Stimulated activated CD8-positive, alpha-beta memory T cell treated with anti-CD3 and anti-CD28 coated beads, Interleukin-12 subunit alpha, Interleukin-12 subunit beta, amount 100 ng/mL, for 24 hours (primary cell): ENCODE data around the gene GPC5.

Experiments used
- DNase-seq: peaks from one replicate; pipeline ENCODE4 v3.0.0-alpha.2; 2020; ENCODE audit errors: extremely low read depth

The GPC5 gene

DNA sequence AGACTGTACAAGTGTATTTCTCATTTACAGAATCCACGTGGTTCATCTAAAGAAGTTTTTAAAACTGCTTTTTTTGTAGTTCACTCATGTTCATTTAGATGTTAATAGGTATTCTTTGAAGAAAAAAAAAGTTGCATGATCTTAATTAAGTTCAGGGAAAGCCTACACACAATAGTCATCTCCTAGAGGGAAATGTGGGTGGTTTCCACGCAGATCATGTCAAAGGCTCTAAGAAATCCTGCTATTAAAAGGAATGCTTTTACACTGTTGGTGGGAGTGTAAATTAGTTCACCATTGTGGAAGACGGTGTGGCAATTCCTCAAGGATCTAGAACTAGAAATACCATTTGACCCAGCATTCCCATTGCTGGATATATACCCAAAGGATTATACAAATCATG lies 312.3 kb downstream of the GPC5 start:
- no peak for DNase-seq

DNA sequence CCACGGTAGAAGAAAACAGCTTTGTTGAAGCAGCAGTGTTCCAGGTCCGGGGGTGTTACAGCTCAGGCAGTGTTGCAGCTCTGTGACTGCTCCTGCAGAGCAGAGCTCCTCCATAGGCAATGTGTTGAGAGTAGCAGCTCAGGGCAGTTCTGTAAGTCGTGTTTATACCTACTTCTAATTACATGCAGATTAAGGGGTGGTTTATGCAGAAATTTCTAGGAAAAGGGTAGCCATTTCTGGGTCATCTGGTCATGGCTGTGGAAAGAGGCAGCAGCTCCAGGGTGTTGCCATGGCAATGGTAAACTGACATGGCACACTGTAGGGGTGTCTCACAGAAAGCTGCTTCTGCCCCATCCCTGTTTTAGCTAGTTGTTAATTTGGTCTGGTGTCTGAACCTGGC lies 316.4 kb downstream of the GPC5 start:
- no peak for DNase-seq

DNA sequence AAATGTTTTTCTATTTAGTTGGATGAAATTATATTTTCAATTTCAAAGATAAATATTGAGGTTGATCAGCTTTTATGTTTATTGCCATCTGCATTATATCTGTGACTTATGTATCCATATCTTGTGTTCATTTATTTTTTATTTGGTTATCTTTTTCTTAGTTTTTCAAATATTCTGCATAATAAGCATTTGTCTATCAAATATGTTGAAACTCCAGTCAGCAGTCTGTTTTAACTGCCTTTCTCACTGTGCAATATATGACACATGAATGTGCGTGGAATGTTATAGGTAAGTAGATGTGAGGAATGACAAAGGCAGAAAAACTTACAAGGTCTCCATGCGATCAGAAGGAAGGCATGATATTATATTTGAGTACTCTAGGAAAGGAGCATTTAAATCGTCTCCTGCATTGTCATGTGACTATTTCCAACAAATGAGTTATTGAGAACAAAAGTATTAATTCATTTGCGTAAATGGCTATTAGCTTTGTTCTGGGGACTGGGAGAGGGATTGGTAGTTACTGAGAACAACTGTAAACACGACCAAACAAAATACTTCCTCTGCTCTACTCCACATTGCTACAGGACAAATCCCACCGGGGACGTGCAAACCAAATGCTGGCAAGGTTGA lies 318.1 kb downstream of the GPC5 start:
- DNase-seq: no peak

DNA sequence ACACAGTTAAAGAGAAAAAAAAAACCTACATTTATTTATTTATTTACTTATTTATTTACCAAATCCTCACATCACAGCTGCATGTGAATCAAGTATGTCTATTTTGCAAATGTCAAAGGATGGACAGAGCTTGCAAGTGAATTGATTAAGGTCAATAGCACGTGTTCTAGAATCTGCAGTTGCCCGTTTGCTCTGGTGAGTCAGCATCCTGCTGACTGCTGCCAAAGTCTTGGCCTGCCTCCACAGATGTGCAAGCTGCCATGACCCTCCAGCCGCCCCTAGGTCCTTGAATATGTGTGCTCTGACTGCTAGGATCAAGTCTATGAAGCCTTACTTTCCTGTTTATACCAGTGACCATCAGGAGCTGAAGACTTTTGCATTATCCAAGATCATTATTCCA lies 320.6 kb downstream of the GPC5 start:
- DNase-seq: no peak

DNA sequence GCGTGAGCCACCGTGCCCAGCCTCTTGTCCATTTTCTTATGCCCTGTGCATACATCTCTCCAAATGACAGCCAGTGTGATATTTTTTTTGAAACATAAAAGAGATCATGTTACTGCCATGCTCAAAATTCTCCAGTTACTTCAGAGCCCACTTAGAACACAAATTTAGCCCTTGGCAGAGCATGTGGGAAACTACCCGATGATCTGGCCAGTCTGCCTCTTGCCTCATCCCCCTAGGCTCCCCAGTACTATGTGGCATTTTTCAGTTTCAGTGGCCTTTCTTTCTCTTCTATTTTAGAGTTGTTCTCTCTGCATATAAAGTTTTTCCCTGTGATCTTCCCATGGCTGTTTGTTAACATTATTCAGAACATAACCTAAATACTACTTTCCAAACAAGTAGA lies 323.0 kb downstream of the GPC5 start:
- no peak for DNase-seq

DNA sequence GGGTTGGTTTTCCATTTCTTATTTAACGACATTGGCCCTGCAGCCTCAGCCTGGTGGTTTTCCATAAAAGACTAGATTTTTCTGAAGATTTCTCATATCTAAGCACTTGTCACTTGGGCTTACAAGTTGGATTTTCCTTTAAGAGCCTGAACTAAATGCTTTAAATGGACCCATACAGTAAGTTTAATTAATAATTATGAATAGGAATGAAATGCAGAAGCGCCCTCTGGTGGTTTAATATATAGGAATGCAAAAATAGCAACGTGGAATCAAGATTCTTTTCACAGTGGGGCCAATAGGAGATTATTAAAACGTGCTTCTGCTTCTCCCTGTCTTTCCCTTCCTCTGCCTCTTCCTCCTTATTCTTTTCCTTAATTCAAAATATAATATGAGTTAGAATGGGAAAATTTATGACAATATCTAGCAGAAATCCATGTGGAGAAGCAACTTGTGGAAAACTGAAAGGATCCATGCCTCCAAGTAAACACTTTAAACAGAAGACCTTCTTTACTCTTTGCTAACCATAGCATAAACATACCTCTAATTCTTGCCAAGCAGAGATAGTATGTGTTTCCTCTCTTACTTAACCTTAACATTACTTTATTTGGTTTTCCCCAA lies 324.0 kb downstream of the GPC5 start:
- DNase-seq: no peak

DNA sequence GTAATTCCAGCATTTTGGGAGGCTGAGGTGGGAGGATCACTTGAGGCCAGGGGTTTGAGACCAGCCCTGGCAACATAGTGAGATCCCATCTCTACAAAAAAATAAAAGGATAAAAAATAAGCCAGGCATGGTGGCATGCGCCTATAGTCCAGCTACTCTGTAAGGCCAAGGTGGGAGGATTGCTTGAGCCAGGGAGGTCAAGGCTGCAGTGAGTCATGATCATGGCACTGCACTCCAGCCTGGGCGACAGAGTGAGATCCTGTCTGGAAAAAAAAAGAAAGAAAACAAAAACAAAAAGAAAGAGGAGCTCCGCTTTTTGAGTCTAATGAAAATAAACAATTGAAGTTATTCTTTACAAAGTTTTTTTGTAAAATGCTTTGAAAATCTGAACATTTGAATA lies 326.2 kb downstream of the GPC5 start:
- DNase-seq: no peak

DNA sequence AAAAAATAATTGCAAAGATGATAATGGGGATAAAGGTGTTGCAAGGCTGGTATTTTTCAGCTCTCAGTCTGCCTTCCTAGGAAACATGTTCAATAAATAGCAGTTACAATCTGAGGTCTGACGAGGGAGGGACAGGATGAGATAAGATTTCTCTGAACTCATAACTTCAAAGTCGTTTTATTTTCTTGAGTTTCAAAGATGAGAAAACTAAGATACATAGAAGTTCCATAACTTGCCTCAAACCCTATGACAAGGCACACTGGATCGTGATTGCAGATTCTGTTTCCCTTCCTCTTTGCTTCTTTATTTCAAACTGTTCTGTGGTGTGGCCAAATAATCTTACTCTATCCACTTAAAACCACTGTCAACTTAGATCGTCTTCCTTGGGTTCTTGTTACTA lies 327.2 kb downstream of the GPC5 start:
- DNase-seq: no peak

DNA sequence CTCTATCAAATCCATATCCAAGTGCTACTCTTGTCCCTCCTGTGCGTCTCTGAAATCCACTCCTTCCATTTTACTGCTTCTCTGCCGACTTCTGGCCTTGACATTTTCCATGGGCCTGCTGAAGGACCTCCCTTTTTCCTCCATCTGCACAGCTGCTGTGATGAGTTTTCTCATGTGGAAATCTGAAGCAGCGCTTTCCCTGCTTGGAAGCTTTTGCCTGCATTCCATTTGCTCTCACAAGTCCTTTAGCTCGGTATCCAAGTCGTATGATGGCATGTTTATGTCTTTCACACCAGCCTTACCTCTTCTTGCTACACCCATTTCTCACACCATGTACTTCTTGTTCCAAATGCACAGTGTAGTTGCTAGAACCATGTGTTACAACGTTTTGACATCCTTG lies 328.2 kb downstream of the GPC5 start:
- no peak for DNase-seq

DNA sequence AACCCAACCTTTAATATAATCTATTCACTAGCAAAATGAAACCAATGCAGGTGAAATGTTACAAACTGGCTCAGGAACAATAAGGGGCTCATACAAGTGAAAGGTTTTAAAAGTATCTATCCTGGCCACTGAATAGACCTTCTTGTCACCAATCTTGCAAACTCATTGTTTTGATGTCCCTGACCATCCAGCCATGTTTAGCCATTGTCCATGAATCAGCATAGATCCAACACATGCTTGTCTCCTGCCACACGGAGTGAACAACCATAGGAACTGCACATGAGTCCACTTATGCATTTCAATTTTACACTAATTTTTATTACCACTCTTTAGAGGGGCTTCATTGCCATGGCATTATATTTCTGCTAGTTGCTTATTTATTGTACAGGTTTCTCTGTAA lies 331.4 kb downstream of the GPC5 start:
- DNase-seq: no peak

DNA sequence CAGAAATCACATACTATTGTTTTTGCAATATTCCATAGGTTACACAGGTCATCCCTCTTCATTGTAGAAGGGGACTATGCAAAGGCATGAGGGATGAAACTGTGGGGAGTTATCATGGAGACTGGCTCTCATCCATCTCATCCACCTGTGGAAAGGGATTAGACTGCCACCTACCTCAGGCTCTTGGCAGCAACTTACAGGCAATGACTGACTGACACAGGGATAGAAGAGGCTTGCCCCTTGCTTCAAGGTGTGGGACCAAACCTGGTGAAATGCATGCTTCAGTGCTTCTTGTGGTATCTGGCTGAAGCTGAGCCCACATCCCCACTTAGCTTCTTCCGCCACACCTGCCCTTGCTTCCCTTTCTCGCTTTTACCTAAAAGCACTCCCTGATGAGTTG lies 341.3 kb downstream of the GPC5 start:
- DNase-seq: no peak

DNA sequence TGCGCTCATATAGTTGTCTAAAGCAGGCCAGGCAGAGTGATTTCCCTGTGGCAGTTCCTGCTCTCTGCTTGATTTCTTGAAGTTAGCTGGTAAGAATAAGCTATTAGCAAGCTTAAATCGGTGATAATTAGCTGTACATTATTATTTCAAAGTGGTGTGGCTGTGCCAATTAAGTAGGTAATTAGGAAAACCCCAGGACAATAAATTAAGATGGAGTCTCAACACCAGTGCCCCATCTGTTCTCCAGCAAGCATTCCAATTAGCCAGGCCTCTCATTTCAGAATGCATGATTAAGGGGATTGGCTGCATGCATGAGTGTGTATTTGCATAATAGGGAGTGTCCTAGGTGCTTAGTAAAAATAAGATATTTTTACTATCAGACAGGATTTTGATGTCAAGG lies 342.3 kb downstream of the GPC5 start:
- no peak for DNase-seq

DNA sequence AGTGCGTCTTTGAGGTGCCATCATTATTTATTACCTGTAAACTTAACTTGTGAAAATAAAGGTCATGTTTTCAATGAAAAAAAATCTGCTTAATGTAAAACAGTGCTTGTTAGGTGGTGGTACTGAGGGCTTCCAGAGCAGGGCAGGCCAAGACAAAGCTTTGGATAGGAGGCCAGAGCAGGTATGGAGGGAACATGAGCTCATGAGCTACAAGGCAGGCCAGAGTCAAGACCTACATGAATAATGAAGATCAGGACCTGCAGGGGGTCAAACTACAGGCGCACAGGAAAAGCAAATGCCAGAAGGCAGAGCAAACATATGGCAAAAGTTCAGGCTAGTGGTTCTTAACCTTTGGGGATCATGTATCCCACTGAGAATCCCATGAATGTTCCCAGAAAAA lies 343.5 kb downstream of the GPC5 start:
- DNase-seq: no peak

DNA sequence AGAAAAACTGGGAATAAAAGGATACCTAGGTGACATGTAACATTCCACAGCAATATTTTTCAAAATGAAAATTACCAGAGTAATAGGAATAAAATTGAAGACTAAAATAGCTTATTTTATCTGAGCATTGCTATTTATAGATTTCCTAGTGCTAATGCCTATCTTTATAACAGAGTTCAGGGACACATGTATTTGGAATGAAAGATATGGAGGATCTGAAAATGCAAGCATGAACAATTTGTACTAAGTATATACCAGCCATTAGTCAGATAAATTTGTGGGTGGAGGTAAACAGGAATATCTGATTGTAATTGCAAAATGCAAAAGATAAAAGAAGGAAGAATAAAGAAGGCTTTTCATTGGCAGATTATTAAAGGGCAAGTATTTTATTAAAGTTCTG lies 345.9 kb downstream of the GPC5 start:
- DNase-seq: no peak

DNA sequence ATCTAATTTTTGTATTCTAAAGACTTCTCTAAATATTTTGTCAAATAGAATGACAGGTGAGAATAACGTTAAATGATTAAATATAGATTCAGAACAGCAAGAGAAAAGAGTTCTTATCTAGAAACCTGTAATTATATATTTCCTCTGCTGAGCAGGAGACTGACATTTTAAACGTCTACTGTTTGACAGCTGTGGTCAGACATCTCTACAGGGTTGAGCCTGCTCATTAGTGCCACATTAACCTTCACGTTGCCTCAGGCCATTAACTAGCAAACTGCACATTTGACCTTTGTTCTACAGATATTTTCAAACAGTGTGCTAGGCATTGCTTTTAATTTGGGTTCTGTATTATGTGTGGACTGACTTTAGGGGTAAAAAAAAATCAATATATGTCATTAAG lies 347.5 kb downstream of the GPC5 start:
- DNase-seq: no peak

DNA sequence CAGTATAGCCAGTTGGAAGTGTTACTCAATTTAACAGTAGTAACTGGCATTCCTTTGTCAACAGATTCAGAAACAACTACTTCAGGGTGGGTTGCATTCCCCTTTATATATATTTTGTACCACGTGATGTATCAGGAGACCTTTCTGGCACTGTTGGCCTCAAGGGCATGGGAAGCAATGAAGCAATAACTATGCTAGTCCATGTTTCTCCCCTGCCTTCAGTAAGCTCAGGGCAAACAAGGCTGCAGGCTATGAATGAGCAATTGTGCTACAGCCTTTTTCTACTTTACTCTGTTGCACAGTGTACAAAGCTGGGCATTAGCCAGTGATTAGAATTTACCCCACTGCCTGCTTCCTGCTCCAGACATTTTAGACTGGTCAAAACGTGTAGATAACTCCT lies 348.8 kb downstream of the GPC5 start:
- no peak for DNase-seq

DNA sequence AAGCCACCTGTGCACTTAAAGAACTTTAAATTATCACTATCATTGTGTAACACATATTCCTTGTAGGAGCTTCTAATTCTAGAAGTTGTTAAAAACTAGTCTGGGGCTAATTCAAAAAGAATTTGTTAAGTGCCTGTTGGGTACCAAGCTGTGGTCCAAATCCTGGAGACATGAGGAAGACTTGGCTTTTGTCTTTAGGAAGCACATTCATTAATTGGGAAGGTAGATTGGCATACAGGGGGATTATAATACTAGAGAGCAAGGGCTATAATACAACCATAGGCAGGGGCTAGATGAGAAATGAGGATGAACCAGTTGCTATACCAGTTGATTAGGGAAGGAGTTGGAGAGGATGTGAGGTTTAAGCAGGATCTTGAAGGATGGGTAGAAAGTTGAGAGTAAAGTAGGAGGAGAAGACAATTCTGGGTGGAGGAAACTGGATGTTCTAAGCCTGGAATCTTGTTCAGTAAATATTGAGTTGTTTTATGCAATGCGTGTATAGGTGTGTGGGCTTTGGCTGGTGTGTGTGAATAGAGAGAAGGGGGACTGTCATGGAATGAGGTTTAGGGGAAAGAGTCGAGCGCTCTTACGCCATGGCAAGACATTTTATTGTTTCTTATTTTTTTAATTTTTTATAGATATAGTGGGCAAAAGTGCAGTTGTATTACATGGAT lies 350.1 kb downstream of the GPC5 start:
- no peak for DNase-seq

DNA sequence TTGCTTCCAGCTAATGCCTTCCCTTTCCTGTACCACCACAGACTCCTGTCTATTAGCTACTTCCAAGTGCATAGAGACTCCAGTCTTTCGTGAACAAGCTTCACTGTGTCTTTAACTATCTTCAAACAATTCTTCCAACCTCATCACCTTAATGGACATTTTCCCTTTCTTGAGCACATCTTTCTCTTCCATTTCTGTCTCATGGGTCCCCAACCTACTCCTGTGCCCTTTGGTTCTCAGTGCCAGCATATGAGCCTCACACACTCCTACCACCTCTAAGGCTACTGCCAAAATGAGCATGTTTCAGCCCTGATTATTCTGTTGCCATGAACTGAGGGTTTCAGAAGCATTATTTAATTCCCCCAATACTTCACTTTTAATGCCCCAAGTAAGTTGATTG lies 360.3 kb downstream of the GPC5 start:
- no peak for DNase-seq

DNA sequence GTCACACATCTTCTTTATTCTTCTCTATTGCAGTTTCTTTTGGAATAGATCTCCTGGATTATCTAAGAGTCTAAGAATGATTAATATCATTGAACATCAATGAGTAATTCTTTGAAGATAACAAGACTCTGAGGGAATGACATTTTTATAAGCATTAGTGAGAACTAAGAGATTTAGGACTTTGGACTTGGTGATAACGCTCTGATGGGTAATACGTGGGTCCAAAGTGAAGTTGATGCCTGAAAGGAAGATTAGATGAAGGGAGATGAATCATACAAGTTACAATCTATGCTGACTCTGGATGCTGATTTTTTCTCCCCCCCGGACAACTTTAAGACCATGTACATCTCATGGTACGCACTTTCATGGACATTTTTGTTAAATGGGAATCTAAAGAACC lies 364.5 kb downstream of the GPC5 start:
- no peak for DNase-seq

DNA sequence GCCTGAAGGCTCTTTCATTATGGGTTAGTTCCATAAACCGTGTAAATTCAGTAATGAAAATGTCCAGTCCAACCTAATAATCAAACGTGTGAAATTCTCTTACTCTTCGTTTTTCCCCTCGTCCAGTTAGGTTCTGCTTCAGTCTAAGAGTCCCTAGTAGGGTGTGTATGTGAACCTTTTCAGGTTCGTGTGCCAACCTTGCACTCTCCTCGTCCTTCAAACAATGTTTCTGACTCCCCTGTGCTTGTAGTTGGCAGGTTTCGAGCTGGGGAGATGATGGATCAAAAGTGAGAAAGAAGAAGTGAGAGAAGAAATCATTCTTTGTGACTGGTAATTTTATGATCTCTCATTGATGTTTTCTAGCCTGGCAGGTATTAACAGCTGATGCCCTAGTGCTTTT lies 366.1 kb downstream of the GPC5 start:
- no peak for DNase-seq

DNA sequence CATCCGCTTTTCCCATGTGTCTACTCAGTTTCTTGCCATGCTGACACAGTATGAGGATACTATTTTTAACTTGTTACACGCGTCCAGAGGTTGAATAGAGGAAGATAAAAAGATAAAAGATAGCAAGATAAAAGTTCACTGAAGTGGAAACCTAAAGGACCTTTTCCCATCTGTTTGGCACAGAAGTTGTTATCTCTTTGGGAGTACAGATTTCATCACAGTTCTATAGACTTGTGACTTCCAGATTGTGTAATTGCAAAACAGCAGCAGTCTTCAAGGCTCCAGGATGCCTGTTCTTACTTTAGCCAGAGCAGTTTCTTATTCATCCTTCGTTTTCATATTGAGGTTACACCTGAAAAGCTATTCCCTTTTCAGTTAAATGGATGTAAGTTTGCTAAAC lies 369.2 kb downstream of the GPC5 start:
- no peak for DNase-seq

DNA sequence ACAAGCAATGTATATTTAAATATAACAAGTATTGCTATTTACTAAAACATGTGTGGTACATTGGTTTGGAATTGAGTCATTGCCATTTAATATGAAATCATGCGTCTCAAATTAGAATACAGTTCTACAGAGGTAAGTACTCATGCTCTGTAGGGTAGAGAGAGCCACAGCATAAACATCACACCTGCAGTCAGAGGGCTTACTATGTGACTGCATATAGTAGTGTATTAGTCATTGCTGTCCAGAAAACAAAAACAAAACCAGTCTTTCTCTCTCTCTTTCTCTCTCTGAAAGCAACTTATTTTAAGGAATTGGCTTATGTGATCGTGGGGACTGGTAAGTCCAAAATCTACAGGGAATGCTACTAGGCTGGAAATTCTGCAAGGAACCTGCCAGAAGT lies 370.3 kb downstream of the GPC5 start:
- DNase-seq: no peak

DNA sequence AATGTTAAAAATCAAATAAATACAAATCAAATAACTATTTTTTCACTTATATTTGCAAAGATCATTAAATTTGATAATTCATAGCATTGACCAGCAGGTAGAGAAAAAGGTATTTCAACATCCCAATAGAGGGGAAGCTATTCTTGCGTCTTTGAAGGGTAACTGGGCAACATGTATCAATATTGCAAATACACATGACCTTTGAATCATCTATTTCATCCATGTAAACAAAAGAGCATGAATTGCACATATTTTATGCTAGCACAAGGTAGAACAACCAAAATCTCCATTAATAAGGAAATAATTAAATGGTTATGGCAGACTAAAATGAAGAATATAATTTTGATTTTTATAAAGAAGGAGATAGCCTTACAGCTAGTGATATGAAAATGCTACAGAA lies 372.8 kb downstream of the GPC5 start:
- DNase-seq: no peak
